ENCODE data around the gene TENT4A.

- TF ChIP-seq POLR2A (IDR thresholded peaks at IDR 0.05; ENCODE audit: low read depth), result no peak
- TF ChIP-seq CTCF (IDR thresholded peaks at IDR 0.05), result no peak
Measured at GRCh38 chr5:6747103-6747502, 33.9 kb downstream of the TENT4A start.
